ENCODE data around the gene ERBB3.

- no peak for TF ChIP-seq CTCF (IDR thresholded peaks at IDR 0.05)
- no peak for TF ChIP-seq EP300 (IDR thresholded peaks at IDR 0.05)
Measured at GRCh38 chr12:56101045-56101444, 21.1 kb downstream of the ERBB3 start.
